Dedifferentiated amniotic fluid mesenchymal stem cell (primary cell): ENCODE measurements around the gene PRLHR.

Experiments used
- DNase-seq: peaks from one replicate; pipeline ENCODE4 v3.0.0-alpha.2; 2016; ENCODE audit errors: extremely low spot score

Gene PRLHR

DNA sequence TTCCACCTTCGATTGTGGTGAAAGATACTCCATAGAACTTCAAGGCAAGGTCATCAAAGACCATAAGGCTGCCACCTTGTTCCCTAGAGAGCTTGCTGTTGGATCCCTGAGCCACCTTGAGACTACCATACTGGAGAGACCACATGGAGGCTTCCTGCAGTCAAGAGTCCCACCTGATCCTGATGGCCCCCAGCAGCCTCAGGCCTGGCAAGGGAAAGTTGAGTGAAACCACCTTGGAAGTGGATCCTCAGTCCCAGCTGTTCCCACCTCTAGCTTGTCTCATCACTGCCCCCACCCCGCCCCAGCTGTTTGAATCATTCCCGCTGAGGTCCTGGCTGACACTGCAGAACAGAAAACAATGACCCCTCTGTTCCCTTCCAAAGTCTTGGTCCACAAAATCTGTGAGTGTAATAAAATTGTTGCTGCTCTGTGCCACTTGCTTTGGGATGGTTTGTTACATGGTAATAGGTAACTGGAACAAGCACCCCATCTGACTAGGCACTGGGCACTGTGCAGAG is 32.0 kb downstream of the PRLHR start:
- DNase-seq: no peak

DNA sequence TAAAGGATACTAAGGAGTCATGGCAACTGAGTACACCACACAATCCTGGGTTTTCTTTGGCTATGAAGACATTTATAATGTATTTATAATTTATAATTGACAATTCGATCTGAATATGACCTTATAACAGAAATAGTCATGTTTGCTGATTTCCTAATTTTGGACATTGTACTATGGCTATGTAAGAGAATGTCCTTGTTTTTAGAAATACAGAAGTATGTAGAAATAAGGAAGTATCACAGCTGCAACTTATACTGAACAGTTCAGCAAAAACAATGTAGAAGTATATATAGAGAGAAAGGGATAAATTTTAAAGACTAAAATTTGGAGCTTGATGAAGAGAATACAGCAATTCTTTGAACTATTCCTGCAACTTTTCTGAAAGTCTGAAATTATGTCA is 32.6 kb downstream of the PRLHR start:
- no peak for DNase-seq

DNA sequence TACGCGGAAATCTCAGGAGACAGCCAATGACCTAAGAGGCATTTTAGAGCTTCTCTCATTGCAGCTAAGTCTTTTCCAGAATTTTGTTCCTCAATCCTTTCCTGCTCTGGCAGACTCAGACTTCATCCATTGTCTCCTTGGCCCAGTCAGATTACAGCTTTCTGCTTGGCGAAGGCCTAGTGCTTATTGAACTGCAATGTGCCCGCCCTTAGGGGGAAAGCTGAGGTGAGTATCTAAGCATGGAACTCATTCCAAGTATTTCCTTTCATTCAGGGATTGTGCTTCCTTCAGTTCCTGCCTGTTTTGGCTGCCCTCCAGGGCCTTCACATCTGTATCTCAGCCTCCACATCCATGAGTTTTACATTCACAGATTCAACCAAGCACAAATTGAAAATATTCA is 37.5 kb downstream of the PRLHR start:
- DNase-seq: no peak

- no peak for DNase-seq
Observed at GRCh38 chr10:118551535-118552100, 43.8 kb downstream of the PRLHR start.

DNA sequence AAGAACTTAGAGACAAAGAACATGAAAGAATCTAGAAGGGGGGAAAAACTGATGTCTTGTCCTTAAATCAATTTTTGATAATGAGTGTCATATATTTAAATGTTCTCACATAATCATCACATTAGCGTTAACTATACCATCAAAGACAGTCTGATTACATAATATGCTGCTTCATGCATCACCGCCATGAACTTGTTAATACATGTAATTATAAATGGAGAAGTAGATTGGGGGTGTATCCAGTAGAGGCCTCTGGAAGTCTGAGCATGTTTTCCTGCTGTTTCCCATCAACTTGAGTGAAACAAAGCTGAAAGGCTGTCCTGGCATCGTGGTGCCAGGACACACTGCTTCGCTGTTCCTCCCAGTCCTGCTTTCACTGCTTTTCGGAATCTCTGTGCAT is 48.2 kb downstream of the PRLHR start:
- DNase-seq: no peak

DNA sequence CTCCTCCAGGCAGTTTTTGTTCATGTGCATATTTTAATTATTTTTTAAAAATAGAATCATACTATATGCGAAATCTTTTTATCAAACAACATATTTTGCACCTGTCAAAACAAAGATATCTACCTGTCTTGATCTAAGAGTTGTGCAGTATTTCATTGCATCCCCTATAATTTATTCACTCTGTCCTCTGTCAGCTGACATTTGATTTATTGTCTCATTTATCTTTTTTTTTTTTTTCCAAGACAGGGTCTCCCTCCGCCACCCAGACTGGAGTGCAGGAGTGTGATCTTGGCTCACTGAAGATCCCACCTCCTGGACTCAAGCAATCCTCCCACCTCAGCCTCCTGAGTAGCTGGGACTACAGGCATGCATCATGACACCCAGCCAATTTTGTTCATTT is 49.0 kb downstream of the PRLHR start:
- DNase-seq: no peak

- DNase-seq: no peak
Observed at GRCh38 chr10:118545381-118545780, 50.1 kb downstream of the PRLHR start.

- DNase-seq: no peak
Observed at GRCh38 chr10:118544401-118544948, 51.0 kb downstream of the PRLHR start.

DNA sequence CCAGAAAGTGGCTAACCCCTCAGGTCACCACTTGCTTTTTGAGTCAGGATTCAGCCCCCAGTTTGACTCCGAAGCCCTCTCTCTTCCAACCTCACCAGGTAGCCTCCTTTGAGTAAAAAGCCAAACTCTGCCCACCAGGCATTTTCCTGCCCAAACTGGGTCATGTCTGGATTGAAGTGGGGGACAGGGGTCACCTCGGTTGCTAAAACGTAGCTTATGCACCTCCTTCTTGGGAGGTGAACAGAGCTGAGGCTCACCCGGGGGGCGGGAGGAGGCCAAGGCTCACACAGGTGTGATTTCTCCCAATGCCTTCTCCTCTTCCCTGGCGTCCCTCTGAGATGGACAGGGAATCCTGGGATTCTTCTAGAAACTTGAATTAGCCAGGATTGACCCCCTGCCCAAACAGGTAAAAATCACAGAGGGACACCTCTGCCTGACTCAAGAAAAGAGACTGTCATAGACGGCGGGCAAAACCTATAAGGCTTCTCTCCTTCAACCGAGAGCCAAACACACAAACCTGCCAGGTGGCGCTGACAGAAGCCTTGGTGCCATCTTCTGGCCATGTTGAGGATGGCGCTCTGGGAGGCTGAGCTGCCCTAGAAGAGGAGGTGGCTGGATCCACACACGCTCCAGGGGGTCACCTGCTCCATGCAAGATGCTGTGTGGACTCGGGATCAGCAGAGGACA is 51.6 kb downstream of the PRLHR start:
- DNase-seq: no peak

DNA sequence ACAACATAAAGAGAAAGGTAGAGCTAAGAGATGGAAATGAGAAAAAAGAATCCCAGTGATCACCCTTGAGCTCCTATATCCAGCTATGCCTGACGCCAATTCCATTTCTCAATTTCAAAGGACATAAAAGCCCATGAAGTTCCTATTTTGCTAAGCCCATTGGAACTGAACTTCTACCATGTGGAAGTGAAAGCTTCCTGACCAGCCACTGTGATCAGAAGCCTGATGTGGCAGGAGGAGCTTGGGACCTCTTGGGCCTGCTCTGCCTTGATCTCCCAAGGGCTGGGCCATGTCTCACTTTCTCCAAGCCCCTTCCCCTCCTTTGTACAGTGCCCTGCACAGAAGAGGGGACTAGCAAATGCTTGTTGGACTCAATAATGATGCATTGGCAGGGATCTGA is 52.7 kb downstream of the PRLHR start:
- no peak for DNase-seq

DNA sequence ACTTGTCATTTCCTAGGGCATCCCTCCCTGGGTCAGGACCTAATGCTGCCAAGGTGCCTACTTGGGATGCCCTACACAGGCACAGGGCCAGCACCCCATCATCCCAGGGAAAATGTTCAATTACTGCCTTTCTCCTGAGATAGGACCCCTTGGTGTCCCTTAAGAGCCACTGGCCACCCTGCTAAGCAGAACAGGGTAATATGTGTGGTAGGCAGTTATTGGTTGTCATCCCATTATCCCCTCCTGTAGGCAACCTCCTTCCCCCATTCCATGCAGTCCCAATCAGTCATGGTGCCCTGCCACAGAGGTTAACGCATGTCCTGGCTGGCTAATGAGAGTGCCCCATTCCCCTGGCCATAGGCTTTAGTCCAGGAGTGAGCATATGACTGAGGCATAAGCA is 53.2 kb downstream of the PRLHR start:
- no peak for DNase-seq

- DNase-seq: no peak
Observed at GRCh38 chr10:118541718-118542117, 53.7 kb downstream of the PRLHR start.
